K562 (cell line): ENCODE measurements around the gene ORAI2. TPM values are rescaled to one million over a fixed set of nuclear protein-coding genes. Genes with fewer than 3 reads are reported as not detected.
A peak's percentile ranks its signal among the peaks of the same experiment; 100 is the strongest.

Experiments used
- CCNT2 ChIP-seq: IDR thresholded peaks from 2 replicates; pipeline ENCODE4 v1.6.1; 2011; ENCODE audit warnings: borderline replicate concordance, low read depth, mild to moderate bottlenecking, moderate library complexity, mixed read lengths, low read length; ENCODE audit not compliant: insufficient read length; ENCODE audit errors: extremely low read depth
- CHD1 ChIP-seq: fragments of 200-600 bp; sonication (generic); IDR thresholded peaks from one replicate; pipeline ENCODE4 v1.6.1; 2012; ENCODE audit warnings: mild to moderate bottlenecking, moderate library complexity, low read length, inconsistent platforms
- CREM ChIP-seq: IDR thresholded peaks from 2 replicates; pipeline ENCODE4 v1.6.1; 2014; ENCODE audit warnings: antibody characterized with exemption, low read depth
- CTBP1 ChIP-seq: fragments of 450-650 bp; IDR thresholded peaks from 2 replicates; pipeline ENCODE4 v1.6.1; 2016; ENCODE audit warnings: borderline replicate concordance
- EP300 ChIP-seq: IDR thresholded peaks from 2 replicates; pipeline ENCODE4 v1.6.1; 2012; ENCODE audit warnings: low read length, improper control_type of control experiment
- JUND ChIP-seq, 2 experiments: IDR thresholded peaks; 2 replicates in 1 of 2; 3 replicates in 1 of 2; pipeline ENCODE4 v1.6.1; 2011; ENCODE audit warnings: borderline replicate concordance in 2 of 2, low read depth in 2 of 2, low read length in 2 of 2, improper control_type of control experiment in 1 of 2, missing biosample characterization in 1 of 2, missing genetic modification characterization in 1 of 2, missing genetic modification reagents in 1 of 2
- RBM17 ChIP-seq: fragments of 200-400 bp; formaldehyde crosslinking; IDR thresholded peaks from 2 replicates; pipeline ENCODE4 v1.6.1; 2017; ENCODE audit warnings: low read depth, mild to moderate bottlenecking, low read length, borderline replicate concordance
- SREBF2 ChIP-seq: sonication (generic); formaldehyde crosslinking; IDR thresholded peaks from 2 replicates; pipeline ENCODE4 v1.4.0; 2020; ENCODE audit warnings: mild to moderate bottlenecking, missing genetic modification reagents
- polyA plus RNA-seq, 8 experiments: library from polyadenylated mRNA; depleted of rRNA in 4 of 8; stranded (reverse) in 5 of 8; unstranded in 3 of 8; fragments of >200 nt; fragmentation: Nextera tagmentation in 2 of 8; fragmentation: Illumina TruSeq in 1 of 8; extraction: Ambion mirVana in 2 of 8; extraction: Trizol in 1 of 8; gene quantifications; 2 replicates each; pipeline versions ENCODE4 v1.2.1 to v1.2.3, GENCODE V29; 2011 to 2014; ENCODE audit warnings: inconsistent platforms in 1 of 8, missing spikeins in 1 of 8
- total RNA-seq, 7 experiments: library from RNA; depleted of rRNA in 6 of 7; stranded (reverse); fragments of >200 nt in 6 of 7; fragmentation: Illumina TruSeq in 2 of 7; extraction: Trizol in 2 of 7; gene quantifications; 2 replicates each; pipeline versions ENCODE4 v1.2.1 to v1.2.3, GENCODE V29; 2011 to 2021; ENCODE audit warnings: low replicate concordance in 1 of 7
- TF ChIP-seq, protein P1 (sequence below): fragments of 450-650 bp; IDR thresholded peaks from 2 replicates; pipeline ENCODE4 v1.6.1; 2017; ENCODE audit warnings: antibody characterized with exemption, mild to moderate bottlenecking
- TF ChIP-seq, protein P2 (sequence below), 2 experiments: fragments of 200-800 bp in 1 of 2; sonication (Bioruptor generic) in 1 of 2; sonication (generic) in 1 of 2; formaldehyde crosslinking in 1 of 2; IDR thresholded peaks in 1 of 2; conservative IDR thresholded peaks in 1 of 2; 2 replicates each; pipeline versions ENCODE4 v1.5.0 to v1.6.1; 2016 to 2020; ENCODE audit warnings: missing compliant biosample characterization in 1 of 2, missing genetic modification characterization in 1 of 2, missing genetic modification reagents in 1 of 2

Gene ORAI2
- total and polyA plus RNA-seq, 9 of the 15 experiments (the other 6 are each of a cell fraction or from before 2014, with no cell fraction given), result 1.1 to 27.7 (median 9.2) TPM

DNA sequence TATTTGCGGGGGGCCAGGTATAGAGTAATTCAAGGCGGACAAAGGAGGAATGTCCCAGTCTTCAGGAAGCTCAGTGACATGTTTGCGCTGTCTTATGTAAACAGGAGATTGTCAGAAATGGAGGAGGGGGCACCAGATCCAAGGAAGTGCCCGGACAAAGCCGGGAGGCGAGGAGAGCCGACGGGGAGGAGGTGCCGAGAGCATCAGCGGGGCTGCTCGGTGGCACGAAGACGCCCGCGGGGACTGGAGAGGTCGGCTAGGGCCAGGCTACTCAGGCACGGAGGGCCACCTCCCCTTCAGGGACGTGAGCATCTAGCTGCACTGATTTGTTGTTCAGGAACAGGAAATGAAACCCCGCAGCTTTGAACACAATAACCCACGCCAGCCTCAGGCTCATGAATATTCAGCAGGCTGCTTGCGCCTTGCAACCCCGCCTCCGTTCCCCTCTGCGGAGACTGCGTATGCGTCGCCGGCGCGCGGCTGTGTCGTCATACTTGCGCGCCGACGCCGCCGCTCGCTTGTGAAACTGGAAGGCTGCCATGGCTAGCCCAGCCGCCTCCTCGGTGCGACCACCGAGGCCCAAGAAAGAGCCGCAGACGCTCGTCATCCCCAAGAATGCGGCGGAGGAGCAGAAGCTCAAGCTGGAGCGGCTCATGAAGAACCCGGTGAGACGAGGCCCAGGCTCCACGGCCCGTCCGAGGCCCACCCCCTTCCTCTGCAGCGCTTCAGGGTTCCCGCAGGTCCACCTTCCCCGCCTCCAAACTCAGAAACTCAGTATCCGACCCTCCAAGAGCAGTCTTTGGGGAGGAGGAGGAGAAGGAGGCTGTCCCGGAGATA is 37.3 kb upstream of the ORAI2 start, which contains the start of gene PRKRIP1 (continued):
- TF ChIP-seq, protein P1, sequence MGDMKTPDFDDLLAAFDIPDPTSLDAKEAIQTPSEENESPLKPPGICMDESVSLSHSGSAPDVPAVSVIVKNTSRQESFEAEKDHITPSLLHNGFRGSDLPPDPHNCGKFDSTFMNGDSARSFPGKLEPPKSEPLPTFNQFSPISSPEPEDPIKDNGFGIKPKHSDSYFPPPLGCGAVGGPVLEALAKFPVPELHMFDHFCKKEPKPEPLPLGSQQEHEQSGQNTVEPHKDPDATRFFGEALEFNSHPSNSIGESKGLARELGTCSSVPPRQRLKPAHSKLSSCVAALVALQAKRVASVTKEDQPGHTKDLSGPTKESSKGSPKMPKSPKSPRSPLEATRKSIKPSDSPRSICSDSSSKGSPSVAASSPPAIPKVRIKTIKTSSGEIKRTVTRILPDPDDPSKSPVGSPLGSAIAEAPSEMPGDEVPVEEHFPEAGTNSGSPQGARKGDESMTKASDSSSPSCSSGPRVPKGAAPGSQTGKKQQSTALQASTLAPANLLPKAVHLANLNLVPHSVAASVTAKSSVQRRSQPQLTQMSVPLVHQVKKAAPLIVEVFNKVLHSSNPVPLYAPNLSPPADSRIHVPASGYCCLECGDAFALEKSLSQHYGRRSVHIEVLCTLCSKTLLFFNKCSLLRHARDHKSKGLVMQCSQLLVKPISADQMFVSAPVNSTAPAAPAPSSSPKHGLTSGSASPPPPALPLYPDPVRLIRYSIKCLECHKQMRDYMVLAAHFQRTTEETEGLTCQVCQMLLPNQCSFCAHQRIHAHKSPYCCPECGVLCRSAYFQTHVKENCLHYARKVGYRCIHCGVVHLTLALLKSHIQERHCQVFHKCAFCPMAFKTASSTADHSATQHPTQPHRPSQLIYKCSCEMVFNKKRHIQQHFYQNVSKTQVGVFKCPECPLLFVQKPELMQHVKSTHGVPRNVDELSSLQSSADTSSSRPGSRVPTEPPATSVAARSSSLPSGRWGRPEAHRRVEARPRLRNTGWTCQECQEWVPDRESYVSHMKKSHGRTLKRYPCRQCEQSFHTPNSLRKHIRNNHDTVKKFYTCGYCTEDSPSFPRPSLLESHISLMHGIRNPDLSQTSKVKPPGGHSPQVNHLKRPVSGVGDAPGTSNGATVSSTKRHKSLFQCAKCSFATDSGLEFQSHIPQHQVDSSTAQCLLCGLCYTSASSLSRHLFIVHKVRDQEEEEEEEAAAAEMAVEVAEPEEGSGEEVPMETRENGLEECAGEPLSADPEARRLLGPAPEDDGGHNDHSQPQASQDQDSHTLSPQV, result no peak
- TF ChIP-seq JUND (IDR thresholded peaks at IDR 0.05; ENCODE audit: borderline replicate concordance, low read depth, low read length) (peak; percentile 52), JUND (tag; IDR thresholded peaks at IDR 0.05; ENCODE audit: borderline replicate concordance, low read depth, low read length) (no peak; the same call in 2 of the 3 replicates), RBM17 (no peak), CREM (peak; percentile 99), CHD1 (peak; percentile 74), EP300 (peak; percentile 23; the same call in 1 of the 2 replicates), CCNT2 (peak; percentile 98), SREBF2 (CRISPR knock-in tag) (no peak), CTBP1 (peak; percentile 42; the same call in 1 of the 2 replicates)
- TF ChIP-seq, protein P2, sequence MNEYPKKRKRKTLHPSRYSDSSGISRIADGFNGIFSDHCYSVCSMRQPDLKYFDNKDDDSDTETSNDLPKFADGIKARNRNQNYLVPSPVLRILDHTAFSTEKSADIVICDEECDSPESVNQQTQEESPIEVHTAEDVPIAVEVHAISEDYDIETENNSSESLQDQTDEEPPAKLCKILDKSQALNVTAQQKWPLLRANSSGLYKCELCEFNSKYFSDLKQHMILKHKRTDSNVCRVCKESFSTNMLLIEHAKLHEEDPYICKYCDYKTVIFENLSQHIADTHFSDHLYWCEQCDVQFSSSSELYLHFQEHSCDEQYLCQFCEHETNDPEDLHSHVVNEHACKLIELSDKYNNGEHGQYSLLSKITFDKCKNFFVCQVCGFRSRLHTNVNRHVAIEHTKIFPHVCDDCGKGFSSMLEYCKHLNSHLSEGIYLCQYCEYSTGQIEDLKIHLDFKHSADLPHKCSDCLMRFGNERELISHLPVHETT (CRISPR knock-in tag; conservative IDR thresholded peaks at IDR 0.05 in 1 of 2, IDR thresholded peaks at IDR 0.05 in 1 of 2), result 0 out of 4 replicates have a peak, but pooled peaks of 1 of the 2 experiments have one; percentile 30
